ENCODE data around the gene ACVR1B. TPM values are rescaled to one million over a fixed set of nuclear protein-coding genes. Genes with fewer than 3 reads are reported as not detected.

The ACVR1B gene
- total and polyA plus RNA-seq, 2 donors (not counting 3 experiments of a cell fraction or from before 2014, with no cell fraction given) = 29.0 to 33.7 TPM

- Histone ChIP-seq H3K4me3 (replicated peaks in 1 of 3; ENCODE audit: insufficient read depth in 1 of 3, low read depth in 1 of 3, low read length in 3 of 3) (no peak overlapping the region), H3K9me1 (replicated peaks; ENCODE audit: control insufficient read depth, extremely low read depth, insufficient read depth, low read length) (no peaks in the 10 kb centered on the region), H3K36me3 (ENCODE audit: control insufficient read depth in 2 of 2, extremely low read depth in 1 of 2, insufficient read depth in 2 of 2, low read length in 2 of 2) (no peaks in the 10 kb centered on the region), H3K4me2 (ENCODE audit: insufficient read depth, low read length) (no peak overlapping the region), H3K27me3 (ENCODE audit: control insufficient read depth in 2 of 2, insufficient read depth in 2 of 2, low read length in 2 of 2) (no peaks in the 10 kb centered on the region), H3K9ac (replicated peaks; ENCODE audit: extremely low read depth, insufficient read depth, low read length) (no peak overlapping the region), H3K4me1 (ENCODE audit: control insufficient read depth, extremely low read depth, insufficient read depth, low read length) (no peaks in the 10 kb centered on the region), H3K79me2 (ENCODE audit: control insufficient read depth, insufficient read depth, low read length) (no peaks in the 10 kb centered on the region), H4K20me1 (replicated peaks; ENCODE audit: control insufficient read depth, extremely low read depth, insufficient read depth, low read length) (no peaks in the 10 kb centered on the region), H3K9me3 (replicated peaks; ENCODE audit: control insufficient read depth, insufficient read depth, low read length) (no peaks in the 10 kb centered on the region), H3K27ac (ENCODE audit: insufficient read depth, low read depth, low read length) (no peak overlapping the region), H2AFZ (ENCODE audit: low read depth, low read length) (no peak overlapping the region)
- FAIRE-seq = no peak
- POLR2A ChIA-PET = no interaction called here
- intact Hi-C loops (cut with micrococcal nuclease) = no loop called here
- CTCF ChIA-PET = interaction anchor here (1.3 kb wide), 1 partner anchor 12 kb away, joined by 5 read pairs; no protein-coding TSS in a partner anchor
- TF ChIP-seq FOS (IDR thresholded peaks at IDR 0.05; ENCODE audit: borderline replicate concordance, insufficient read depth, low read length) (no peak), GATA2 (IDR thresholded peaks at IDR 0.05; ENCODE audit: insufficient read depth, insufficient read length, low read depth, low read length) (no peak), POLR2AphosphoS5 (IDR thresholded peaks at IDR 0.05; ENCODE audit: insufficient read depth, low read depth, low read length) (no peak), JUN (IDR thresholded peaks at IDR 0.05; ENCODE audit: borderline replicate concordance, insufficient read depth, insufficient read length, low read depth) (no peak), MAX (IDR thresholded peaks at IDR 0.05; ENCODE audit: insufficient read depth, insufficient read length) (no peak), POLR2A (IDR thresholded peaks at IDR 0.05; ENCODE audit: low read depth, low read length) (no peak), EZH2 (IDR thresholded peaks at IDR 0.05; ENCODE audit: borderline replicate concordance, low read depth, low read length, severe bottlenecking) (no peak), CTCF (IDR thresholded peaks at IDR 0.05; ENCODE audit: extremely low read depth in 1 of 2, insufficient read depth in 1 of 2, low read depth in 1 of 2, low read length in 2 of 2) (no peak)
- dilution Hi-C loops (cut with MboI; ENCODE audit: extremely low pct_ligation_motif_present, low sequenced_read_pairs) = no loop called here
- BruUV-seq (replicated peaks) = no TSS peak
- no peak for DNase-seq (ENCODE audit: low read depth, low spot score)
Measured at GRCh38 chr12:51938726-51939125, 12.8 kb upstream of the ACVR1B start.
